HG02870 (cell line): ENCODE results near the gene DESI1.
"Not testable (repeated sequence)": the region's sequence is repeated elsewhere in the genome, so short reads cannot be mapped to it uniquely, and the experiment has no call there.

Source experiments
- ATAC-seq: cut with Tn5 transposase; IDR thresholded peaks from one replicate; pipeline ENCODE4 v1.9.1; 2021; ENCODE audit warnings: mild to moderate bottlenecking, moderate library complexity; ENCODE audit not compliant: unreplicated experiment

DESI1 gene

GRCh38 chr22:41636467-41636866 lies 15.6 kb upstream of the DESI1 start:
- no peak for ATAC-seq

GRCh38 chr22:41634610-41635009 lies 13.8 kb upstream of the DESI1 start:
- ATAC-seq = not testable (repeated sequence)

GRCh38 chr22:41631615-41632014 lies 10.8 kb upstream of the DESI1 start:
- ATAC-seq = not testable (repeated sequence)

GRCh38 chr22:41631115-41631514 lies 10.3 kb upstream of the DESI1 start:
- not testable (repeated sequence) for ATAC-seq

DNA sequence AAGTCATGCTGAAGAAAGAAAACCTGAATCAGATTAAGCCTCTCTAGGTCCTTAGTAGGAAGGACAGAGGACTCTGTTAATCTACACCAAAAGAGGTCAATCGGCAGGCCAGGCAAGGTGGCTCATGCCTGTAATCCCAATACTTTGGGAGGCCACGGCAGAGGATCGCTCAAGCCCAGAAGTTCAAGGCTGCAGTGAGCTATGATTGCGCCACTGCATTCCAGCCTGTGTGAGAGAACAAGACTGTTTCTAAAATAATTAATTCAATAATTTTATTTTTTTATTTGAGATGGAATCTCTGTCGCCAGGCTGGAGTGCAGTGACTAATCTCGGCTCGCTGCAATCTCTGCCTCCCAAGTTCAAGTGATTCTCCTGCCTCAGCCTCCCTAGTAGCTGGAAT lies 4.7 kb upstream of the DESI1 start:
- ATAC-seq = no peak

- ATAC-seq = no peak
Measured at GRCh38 chr22:41621911-41622179, 1.0 kb upstream of the DESI1 start.

- ATAC-seq = peak; percentile 81
Measured at GRCh38 chr22:41621099-41621910, 462 bp upstream of the DESI1 start, which contains the start of gene XRCC6. TSS of gene XRCC6 (plus strand) at chr22:41621295. CDS start at chr22:41622005, 710 bp downstream.

DNA sequence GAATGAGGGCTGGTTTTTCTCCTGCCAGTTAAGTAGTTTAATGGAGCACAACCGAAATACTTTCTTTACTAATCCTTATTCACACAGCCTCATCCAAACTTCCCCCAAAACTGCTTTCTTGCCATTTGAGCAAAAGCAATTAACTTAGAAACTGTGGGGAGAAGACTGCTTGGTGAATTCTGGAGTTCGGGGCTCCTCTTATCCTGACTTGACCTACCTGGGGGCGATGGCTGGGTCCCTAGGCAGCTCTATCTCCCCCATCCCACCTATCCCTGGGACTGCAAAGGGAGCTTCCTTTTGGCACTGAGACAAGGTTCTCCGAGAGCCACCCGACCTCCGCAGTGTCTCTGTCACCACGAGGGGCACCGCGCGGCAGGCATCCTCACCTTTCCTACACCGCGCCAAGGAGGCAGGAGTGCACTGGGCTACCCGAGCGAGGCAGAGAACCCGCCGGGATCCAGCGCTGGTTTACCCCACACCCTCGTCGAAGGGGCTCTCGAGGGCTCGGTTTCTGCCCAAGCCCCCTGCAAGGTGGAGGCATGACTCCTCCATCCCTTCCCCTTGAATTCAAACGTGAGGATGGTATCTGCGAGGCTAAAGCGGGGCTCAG lies 759 bp downstream of the DESI1 start:
- ATAC-seq = no peak

- ATAC-seq = no peak
Measured at GRCh38 chr22:41613456-41613855, 7.4 kb downstream of the DESI1 start.

DNA sequence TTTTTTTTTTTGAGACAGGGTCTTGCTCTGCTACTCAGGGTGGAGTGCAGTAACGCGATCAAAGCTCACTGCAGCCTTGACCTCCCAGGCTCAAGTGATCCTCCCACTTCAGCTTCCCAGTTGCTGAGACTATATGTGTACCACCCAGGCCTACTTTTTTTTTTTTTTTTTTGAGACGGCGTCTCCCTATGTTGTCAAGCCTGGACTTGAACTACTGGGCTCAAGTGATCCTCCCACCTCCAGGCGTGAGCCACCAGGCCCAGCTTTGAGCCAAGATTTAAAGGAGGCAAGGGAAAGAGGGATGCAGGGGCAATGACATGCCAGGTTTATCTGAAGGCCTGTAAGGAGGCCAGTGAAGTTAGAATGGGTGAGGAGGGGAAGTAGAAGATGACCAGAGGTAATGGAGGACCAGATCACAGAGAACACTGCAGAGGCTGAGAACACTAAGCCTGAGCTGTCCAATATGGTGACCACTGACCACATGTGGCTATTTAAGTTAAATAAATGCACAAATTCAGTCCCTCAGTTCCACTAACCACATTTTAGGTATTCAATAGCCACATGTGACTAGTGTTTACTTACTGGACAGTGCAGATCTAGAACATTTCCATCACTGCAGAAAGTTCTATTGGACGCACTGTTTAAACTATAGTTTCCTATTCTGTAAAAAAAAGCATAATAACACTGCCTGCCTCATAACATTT lies 8.1 kb downstream of the DESI1 start:
- ATAC-seq = no peak

DNA sequence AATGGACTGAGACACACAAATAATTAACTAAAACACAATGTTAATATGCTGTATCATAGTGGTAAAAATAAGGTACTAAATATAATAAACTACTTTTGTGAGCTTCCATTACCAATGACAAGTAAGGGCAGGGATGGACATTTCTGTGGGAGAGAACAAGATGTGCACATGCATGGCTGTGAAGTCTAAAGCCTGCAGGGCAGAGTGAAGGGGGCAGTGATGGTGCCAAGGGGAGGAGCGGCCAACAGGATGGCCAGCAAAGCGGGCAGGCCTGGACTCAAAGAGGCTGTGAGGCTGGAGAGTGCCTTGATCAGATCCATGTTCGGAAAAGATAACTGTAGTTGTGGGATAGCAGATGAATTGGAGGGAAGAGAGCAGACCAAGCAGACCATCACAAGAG lies 12.5 kb downstream of the DESI1 start:
- ATAC-seq = no peak

- ATAC-seq = peak; percentile 91
Measured at GRCh38 chr22:41603873-41604332, 16.9 kb downstream of the DESI1 start.

DNA sequence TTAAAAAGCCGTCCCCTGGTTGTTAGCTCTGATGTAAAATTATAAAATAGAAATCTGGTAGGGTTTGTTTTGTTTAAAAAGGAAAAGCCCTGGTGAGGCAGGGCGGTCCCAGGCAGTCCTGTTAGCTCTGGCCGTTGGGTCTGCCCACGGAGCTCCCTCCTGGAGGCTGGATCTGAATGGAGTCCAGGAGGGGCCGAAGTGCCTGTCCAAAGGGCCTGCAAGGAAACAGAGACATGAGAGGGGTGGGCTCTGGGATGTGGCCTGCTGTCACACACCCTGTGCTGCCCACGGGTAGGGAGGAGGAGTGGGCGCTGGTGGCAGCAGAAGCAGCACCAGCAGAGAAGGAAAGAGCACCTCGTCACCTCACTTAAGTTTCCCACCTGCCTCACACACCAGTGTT lies 19.9 kb downstream of the DESI1 start:
- ATAC-seq = no peak

DNA sequence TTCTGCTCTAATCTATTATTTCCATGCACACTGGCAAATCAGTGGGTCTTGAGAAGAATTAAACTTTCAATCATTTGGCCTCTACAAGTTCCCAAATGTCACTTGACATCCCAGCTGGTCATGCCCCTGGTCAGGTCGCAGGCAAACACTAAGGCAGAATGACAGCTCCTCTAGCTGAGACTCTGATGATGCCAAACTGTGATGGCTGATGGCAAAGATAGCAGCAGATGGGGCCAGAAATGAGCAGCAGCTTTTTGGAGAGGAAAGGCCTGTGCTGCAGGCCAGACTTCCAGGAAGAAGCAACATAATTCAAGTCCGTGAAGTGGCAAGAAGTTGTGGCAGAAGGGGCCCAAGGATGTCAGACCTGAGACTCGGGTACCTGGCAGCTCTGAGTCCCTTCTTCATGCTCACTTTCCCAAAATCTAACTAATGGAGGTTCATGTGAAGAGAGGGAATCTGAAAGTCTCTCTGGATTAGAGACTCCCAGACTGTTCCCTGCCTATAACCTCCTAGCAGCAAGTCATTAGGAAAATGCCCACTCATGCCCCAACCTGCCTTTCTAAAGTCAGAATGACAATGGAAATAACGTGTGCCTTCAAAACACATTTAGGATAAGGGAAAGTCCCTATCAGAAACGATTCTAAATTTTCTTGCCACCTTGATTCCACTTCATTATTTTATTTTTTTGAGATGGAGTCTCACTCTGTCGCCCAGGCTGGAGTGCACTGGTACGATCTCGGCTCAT lies 21.8 kb downstream of the DESI1 start:
- ATAC-seq = no peak

DNA sequence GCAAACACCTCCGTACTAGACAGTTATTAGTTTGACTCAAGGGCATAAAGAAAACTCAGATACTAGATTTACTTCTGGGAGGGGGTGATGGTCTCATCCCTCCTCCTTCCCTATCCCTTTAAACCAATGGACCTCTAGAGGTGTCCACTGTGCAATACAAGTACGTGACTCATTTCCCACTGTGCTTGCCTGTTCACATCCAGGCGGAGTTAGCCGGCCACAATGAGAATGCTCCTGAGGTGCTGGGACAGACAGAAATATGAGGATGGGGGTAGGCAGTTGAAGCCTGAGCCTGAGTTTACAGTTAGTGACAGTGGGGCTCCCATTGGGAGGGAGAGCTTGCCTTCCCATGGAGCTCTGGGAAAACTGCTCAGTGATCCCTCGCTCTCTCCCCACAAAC lies 22.8 kb downstream of the DESI1 start:
- ATAC-seq = no peak

- no peak for ATAC-seq
Measured at GRCh38 chr22:41597635-41597953, 23.2 kb downstream of the DESI1 start.

DNA sequence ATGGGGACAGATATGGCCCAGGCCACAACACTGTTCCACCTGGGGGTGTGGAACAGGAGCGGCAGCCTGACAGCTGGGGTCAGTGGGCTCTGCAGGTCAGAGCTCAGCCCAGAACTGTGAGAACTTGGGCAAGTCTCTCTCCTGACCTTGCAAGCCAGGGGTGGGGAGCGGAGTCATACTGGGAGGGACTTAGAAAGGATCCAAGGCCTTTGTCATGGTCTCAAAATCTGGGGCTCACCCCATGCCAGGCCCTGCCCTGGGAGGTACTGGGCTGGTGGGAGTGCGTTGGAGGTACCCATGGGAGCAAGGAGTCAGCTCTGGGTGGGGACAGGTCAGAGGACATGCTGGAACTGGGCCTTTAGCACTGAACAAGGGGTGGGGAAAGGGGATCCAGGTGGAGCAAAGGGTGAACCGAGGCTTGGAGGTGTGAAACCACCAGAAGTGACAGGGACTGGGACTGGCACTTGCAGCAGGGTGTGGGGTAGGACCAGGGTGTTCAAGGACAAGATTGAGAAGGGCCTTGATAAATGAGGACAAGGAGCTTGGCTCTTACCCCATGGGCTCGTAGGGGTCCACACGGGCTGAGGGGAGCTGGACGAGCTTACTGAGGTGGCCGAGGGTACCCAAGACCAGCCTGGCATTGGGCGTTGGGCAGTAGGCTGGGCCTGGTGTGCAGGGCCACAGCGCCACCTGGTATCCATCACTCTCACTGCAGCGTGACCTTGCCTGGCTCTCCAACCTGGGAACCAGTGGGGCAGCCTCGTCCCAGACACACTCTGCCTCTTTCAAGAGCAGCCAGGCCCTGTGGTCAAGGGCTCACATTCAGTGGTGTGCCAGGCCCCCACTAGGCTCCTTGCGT lies 23.8 kb downstream of the DESI1 start:
- ATAC-seq = no peak

GRCh38 chr22:41595703-41596102 lies 25.1 kb downstream of the DESI1 start:
- ATAC-seq = no peak

GRCh38 chr22:41593336-41593960 lies 27.4 kb downstream of the DESI1 start:
- ATAC-seq = not testable (repeated sequence)
